ENCODE measurements around the gene SCFD1.

SCFD1 gene

DNA sequence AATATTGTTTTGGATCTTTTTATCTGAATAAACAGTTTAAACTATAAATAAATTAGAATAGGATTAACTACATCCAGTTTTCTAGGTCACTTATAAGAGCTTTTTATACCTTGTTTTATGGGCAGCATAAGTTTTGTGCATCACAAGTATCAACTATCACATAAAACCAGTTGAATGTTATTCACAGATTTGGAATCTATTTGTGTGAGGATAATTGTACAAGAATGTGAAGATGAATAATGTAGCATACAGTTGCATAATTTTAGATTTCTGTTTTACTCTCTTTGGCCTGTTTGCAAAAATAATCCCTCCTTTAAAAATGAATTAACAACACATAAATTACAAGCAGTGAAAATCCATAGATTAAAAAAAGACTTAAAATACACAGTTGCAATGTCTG is 88.8 kb downstream of the SCFD1 start:
- H3K4me1 ChIP-seq, result no peaks in the 10 kb centered on the region
- peaks cover 6% of the 10 kb centered on the region for H3K36me3 ChIP-seq
- TF ChIP-seq, protein P1, sequence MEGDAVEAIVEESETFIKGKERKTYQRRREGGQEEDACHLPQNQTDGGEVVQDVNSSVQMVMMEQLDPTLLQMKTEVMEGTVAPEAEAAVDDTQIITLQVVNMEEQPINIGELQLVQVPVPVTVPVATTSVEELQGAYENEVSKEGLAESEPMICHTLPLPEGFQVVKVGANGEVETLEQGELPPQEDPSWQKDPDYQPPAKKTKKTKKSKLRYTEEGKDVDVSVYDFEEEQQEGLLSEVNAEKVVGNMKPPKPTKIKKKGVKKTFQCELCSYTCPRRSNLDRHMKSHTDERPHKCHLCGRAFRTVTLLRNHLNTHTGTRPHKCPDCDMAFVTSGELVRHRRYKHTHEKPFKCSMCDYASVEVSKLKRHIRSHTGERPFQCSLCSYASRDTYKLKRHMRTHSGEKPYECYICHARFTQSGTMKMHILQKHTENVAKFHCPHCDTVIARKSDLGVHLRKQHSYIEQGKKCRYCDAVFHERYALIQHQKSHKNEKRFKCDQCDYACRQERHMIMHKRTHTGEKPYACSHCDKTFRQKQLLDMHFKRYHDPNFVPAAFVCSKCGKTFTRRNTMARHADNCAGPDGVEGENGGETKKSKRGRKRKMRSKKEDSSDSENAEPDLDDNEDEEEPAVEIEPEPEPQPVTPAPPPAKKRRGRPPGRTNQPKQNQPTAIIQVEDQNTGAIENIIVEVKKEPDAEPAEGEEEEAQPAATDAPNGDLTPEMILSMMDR (IDR thresholded peaks at IDR 0.05; ENCODE audit: low read depth, low read length), result no peak
- no peak overlapping the region for H3K4me3 ChIP-seq (ENCODE audit: low read depth, low read length)
- no peak for DNase-seq
- H3K27me3 ChIP-seq, result no peaks in the 10 kb centered on the region
- H3K9me3 ChIP-seq, result no peaks in the 10 kb centered on the region

DNA sequence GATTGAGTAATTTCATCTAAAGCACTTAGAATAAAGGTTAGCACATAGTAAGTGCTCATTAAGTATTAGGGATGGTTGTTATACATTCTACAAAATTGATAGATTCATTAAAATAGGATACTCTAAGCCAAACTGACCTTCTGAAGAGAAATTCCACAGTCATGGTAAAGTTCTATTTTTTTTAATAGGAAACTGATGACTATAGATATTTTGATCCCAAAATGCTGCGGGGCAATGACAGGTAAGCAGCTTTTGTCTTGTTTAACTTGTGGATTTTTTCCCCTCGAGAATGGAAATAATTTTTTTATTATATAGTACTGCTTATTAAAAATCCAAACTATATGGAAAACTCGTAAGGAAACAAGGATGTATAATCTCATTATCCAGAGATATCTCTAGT is 97.0 kb downstream of the SCFD1 start:
- Histone ChIP-seq H3K4me1 (no peaks in the 10 kb centered on the region), H3K4me3 (ENCODE audit: low read depth, low read length) (no peak overlapping the region), H3K36me3 (no peaks in the 10 kb centered on the region; the same call in 1 of the 2 replicates), H3K27me3 (no peaks in the 10 kb centered on the region), H3K9me3 (no peaks in the 10 kb centered on the region)
- TF ChIP-seq, protein P1 (IDR thresholded peaks at IDR 0.05; ENCODE audit: low read depth, low read length), result no peak
- no peak for DNase-seq

DNA sequence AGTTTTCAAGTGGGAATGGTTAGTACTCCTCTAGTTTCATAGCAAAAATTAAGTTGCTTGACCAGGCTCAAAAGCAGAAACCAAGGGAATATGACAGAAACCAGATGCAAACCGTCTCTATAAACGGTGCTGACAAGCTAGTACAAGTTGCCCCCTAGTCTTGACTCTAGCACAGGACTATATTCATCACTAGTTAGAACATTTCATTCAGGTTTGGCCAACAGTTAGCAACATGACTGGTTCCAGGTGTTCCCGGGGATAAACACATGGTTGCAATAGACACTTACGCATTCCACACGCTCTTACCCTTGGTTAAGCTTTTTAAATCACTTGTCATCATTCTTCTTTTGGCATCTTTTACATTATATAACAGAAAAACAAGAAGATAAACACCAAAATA is 103.6 kb downstream of the SCFD1 start:
- Histone ChIP-seq H3K4me3 (ENCODE audit: low read depth, low read length) (no peak overlapping the region), H3K36me3 (peaks cover 3% of the 10 kb centered on the region; the same call in 1 of the 2 replicates), H3K9me3 (no peaks in the 10 kb centered on the region), H3K27me3 (no peaks in the 10 kb centered on the region), H3K4me1 (no peaks in the 10 kb centered on the region)
- TF ChIP-seq, protein P1 (IDR thresholded peaks at IDR 0.05; ENCODE audit: low read depth, low read length), result no peak
- no peak for DNase-seq

DNA sequence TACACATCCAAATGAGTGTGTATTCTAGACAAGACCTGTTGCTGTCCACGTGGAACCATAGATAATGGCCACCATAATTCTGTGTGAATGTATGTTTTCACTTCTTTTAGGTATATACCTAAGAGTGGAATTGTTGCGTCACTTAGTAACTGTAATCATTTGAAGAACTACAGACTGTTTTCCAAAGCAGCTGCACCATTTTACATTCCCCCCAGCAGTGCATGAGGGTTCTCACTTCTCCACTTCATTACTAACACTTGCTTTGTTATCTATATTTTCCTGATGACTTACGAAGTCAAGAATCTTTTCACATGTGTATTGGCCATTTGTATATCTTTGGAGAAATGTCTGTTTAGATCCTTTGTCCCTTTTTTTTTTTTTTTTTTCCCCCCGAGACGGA is 106.4 kb downstream of the SCFD1 start:
- no peaks in the 10 kb centered on the region for H3K9me3 ChIP-seq
- H3K4me3 ChIP-seq (ENCODE audit: low read depth, low read length), result no peak overlapping the region
- peaks cover 3% of the 10 kb centered on the region for H3K36me3 ChIP-seq
- H3K4me1 ChIP-seq, result no peaks in the 10 kb centered on the region
- no peaks in the 10 kb centered on the region for H3K27me3 ChIP-seq
- no peak for DNase-seq
- TF ChIP-seq, protein P1 (IDR thresholded peaks at IDR 0.05; ENCODE audit: low read depth, low read length), result no peak

DNA sequence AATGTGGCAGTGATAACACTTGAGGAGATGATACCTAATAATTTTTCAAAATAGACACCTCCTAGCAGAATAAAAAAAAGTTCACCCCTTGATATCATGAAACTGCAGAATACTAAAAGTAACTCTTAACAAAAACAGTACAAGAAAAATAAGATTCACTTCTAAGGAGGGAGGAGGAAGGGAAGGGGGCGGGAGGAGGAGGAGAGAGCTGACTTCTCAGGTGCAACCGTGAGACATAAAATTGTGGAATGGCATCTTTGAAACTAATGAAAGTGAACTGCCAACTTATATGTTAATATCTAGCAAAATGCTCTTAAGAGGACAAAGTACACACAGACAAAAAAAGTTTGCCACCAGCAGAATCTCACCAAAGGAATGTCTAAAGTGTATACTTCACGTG is 115.8 kb downstream of the SCFD1 start:
- Histone ChIP-seq H3K4me3 (ENCODE audit: low read depth, low read length) (no peak overlapping the region), H3K27me3 (no peaks in the 10 kb centered on the region), H3K9me3 (no peaks in the 10 kb centered on the region), H3K36me3 (no peaks in the 10 kb centered on the region; the same call in 1 of the 2 replicates), H3K4me1 (no peaks in the 10 kb centered on the region)
- DNase-seq, result no peak
- TF ChIP-seq, protein P1 (IDR thresholded peaks at IDR 0.05; ENCODE audit: low read depth, low read length), result no peak

DNA sequence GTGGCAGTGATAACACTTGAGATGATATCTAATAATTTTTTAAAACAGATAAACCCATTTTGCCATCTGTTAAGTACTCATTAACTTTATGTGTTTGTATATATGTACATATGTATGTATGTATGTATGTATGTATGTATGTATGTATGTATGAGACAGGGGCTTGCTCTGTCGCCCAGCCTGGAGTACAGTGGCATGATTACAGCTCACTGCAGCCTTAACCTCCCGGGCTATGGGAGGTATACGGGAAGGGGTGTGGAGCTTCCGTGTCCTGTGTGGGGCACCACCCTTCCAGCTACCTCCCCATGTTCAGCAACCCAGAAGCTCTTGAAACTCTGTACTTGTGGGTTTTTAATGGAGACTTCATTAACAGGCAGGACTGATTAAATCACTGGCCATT is 116.9 kb downstream of the SCFD1 start:
- no peak for DNase-seq
- no peaks in the 10 kb centered on the region for H3K9me3 ChIP-seq
- TF ChIP-seq, protein P1 (IDR thresholded peaks at IDR 0.05; ENCODE audit: low read depth, low read length), result no peak
- no peaks in the 10 kb centered on the region for H3K27me3 ChIP-seq
- no peaks in the 10 kb centered on the region for H3K4me1 ChIP-seq
- H3K36me3 ChIP-seq, result no peaks in the 10 kb centered on the region; the same call in 1 of the 2 replicates
- H3K4me3 ChIP-seq (ENCODE audit: low read depth, low read length), result no peak overlapping the region

Data from BE2C (cell line).